HG03095 (cell line): Measurements from ENCODE around the gene BABAM2.
A peak's percentile ranks its signal among the peaks of the same experiment; 100 is the strongest.
"Not testable (repeated sequence)": the region's sequence is repeated elsewhere in the genome, so short reads cannot be mapped to it uniquely, and the experiment has no call there.

Experiments used
- ATAC-seq: cut with Tn5 transposase; IDR thresholded peaks from one replicate; pipeline ENCODE4 v1.9.1; 2021; ENCODE audit warnings: moderate library complexity; ENCODE audit not compliant: unreplicated experiment

BABAM2 gene

GRCh38 chr2:28227498-28227897, 337.0 kb downstream of the BABAM2 start:
- no peak for ATAC-seq

- ATAC-seq, result no peak
Measured at GRCh38 chr2:28228434-28228995, 338.0 kb downstream of the BABAM2 start.

- ATAC-seq, result no peak
Measured at GRCh38 chr2:28231110-28231631, 340.6 kb downstream of the BABAM2 start.

- ATAC-seq, result no peak
Measured at GRCh38 chr2:28232295-28232694, 341.8 kb downstream of the BABAM2 start.

- no peak for ATAC-seq
Measured at GRCh38 chr2:28233164-28233676, 342.7 kb downstream of the BABAM2 start.

GRCh38 chr2:28234807-28235206, 344.3 kb downstream of the BABAM2 start:
- ATAC-seq, result no peak

- ATAC-seq, result no peak
Measured at GRCh38 chr2:28239207-28239606, 348.7 kb downstream of the BABAM2 start.

- ATAC-seq, result no peak
Measured at GRCh38 chr2:28240937-28241336, 350.4 kb downstream of the BABAM2 start.

GRCh38 chr2:28247290-28247689, 356.8 kb downstream of the BABAM2 start:
- no peak for ATAC-seq

- ATAC-seq, result no peak
Measured at GRCh38 chr2:28247734-28248133, 357.2 kb downstream of the BABAM2 start.

GRCh38 chr2:28248511-28248910, 358.0 kb downstream of the BABAM2 start:
- no peak for ATAC-seq

- no peak for ATAC-seq
Measured at GRCh38 chr2:28250006-28250405, 359.5 kb downstream of the BABAM2 start.

GRCh38 chr2:28251337-28251736, 360.8 kb downstream of the BABAM2 start:
- ATAC-seq, result no peak

GRCh38 chr2:28252311-28252710, 361.8 kb downstream of the BABAM2 start:
- peak; percentile 77 for ATAC-seq

GRCh38 chr2:28253543-28253942, 363.0 kb downstream of the BABAM2 start:
- no peak for ATAC-seq

GRCh38 chr2:28255231-28255630, 364.7 kb downstream of the BABAM2 start:
- ATAC-seq, result not testable (repeated sequence)

GRCh38 chr2:28257182-28257581, 366.7 kb downstream of the BABAM2 start:
- no peak for ATAC-seq

- not testable (repeated sequence) for ATAC-seq
Measured at GRCh38 chr2:28259226-28259625, 368.7 kb downstream of the BABAM2 start.

- no peak for ATAC-seq
Measured at GRCh38 chr2:28263690-28264089, 373.2 kb downstream of the BABAM2 start.

- ATAC-seq, result no peak
Measured at GRCh38 chr2:28267282-28267681, 376.8 kb downstream of the BABAM2 start.

GRCh38 chr2:28268386-28268785, 377.9 kb downstream of the BABAM2 start:
- no peak for ATAC-seq

- no peak for ATAC-seq
Measured at GRCh38 chr2:28269019-28269784, 378.7 kb downstream of the BABAM2 start.
